Retinal pigment epithelial cell (primary cell): Measurements from ENCODE around the gene CER1.

Source experiments
- DNase-seq: peaks from one replicate; pipeline ENCODE4 v3.0.0-alpha.2; 2010; ENCODE audit warnings: low read depth
- H3K4me3 ChIP-seq: 2 replicates; pipeline ENCODE4 v1.5.1; 2011; ENCODE audit warnings: mild to moderate bottlenecking, low read length, control low read depth, moderate library complexity
- TF ChIP-seq, protein P1 (sequence below): conservative IDR thresholded peaks from 2 replicates; pipeline ENCODE4 v1.5.1; 2011; ENCODE audit warnings: low read depth, low read length, control low read depth, inconsistent platforms

The CER1 gene

GRCh38 chr9:14719231-14719923 lies 3.2 kb downstream of the CER1 start:
- no peak overlapping the region for H3K4me3 ChIP-seq
- TF ChIP-seq, protein P1, sequence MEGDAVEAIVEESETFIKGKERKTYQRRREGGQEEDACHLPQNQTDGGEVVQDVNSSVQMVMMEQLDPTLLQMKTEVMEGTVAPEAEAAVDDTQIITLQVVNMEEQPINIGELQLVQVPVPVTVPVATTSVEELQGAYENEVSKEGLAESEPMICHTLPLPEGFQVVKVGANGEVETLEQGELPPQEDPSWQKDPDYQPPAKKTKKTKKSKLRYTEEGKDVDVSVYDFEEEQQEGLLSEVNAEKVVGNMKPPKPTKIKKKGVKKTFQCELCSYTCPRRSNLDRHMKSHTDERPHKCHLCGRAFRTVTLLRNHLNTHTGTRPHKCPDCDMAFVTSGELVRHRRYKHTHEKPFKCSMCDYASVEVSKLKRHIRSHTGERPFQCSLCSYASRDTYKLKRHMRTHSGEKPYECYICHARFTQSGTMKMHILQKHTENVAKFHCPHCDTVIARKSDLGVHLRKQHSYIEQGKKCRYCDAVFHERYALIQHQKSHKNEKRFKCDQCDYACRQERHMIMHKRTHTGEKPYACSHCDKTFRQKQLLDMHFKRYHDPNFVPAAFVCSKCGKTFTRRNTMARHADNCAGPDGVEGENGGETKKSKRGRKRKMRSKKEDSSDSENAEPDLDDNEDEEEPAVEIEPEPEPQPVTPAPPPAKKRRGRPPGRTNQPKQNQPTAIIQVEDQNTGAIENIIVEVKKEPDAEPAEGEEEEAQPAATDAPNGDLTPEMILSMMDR = no peak
- DNase-seq = no peak

- no peak overlapping the region for H3K4me3 ChIP-seq
- TF ChIP-seq, protein P1 = no peak
- no peak for DNase-seq
Measured at GRCh38 chr9:14715102-14715501, 7.4 kb downstream of the CER1 start.

- H3K4me3 ChIP-seq = no peak overlapping the region
- TF ChIP-seq, protein P1 = no peak
- no peak for DNase-seq
Measured at GRCh38 chr9:14713187-14713767, 9.3 kb downstream of the CER1 start.

DNA sequence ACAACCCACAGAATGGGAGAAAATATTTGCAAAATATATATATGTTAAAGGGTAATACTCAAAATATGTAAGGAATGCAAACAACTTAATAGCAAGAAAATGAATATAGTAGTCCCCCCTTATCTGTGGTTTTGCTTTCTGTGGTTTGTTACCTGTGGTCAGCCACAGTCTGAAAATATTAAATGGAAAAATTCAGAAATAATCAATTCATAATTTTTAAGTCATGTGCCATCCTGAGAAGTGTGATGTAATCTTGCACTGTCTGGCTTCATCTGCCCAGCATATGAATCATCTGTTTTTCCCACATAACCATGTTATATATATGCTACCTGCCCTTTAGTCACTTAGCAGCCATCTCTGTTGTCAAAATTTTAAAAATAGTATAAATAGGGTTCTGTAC lies 11.7 kb downstream of the CER1 start:
- no peak overlapping the region for H3K4me3 ChIP-seq
- TF ChIP-seq, protein P1 = no peak
- DNase-seq = no peak

DNA sequence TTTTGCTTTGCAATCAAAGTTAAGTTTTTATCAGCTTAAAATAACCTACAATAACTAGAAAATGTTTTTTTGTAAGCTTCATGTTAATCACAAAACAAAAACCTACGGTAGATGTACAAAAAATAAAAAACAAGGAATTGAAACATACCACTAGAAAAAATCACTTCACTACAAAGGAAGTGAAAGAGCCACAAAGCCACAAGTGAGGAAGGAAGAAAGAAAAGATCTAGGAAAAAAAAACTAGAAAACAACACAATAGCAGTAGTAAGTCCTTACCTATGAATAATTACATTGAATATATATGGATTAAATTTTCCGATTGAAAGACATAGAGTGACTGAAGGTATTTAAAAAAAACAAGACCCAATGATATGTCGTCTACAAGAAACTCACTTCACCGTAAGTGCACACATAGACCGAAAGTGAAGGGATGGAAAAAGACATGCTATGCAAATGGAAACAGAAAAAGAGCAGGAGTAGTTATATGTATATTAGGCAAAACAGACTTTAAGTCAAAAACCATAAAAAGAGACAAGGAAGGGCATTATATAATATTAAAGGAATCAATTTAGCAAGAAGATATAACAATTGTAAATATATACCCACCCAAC lies 15.9 kb downstream of the CER1 start:
- TF ChIP-seq, protein P1 = no peak
- DNase-seq = no peak
- no peak overlapping the region for H3K4me3 ChIP-seq

DNA sequence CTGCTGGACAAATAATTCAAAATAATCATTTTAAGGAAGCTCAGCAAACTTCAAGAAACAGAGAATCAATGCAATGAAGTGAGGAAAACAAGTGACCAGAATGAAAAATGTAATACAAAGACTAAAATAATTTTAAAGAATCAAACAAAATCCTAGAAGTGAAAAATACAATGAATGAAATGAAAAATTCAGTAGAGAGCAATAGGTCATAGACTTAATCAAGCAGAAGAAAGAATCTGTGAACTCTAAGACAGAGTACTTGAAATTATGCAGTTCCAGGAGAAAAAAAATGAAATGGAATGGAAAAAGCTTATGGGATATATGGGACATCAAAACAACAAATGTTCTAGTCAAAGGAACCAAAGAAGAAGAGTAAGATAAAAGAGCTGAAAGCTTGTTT lies 17.5 kb downstream of the CER1 start:
- TF ChIP-seq, protein P1 = no peak
- no peak for DNase-seq
- no peak overlapping the region for H3K4me3 ChIP-seq

GRCh38 chr9:14704281-14704680 lies 18.3 kb downstream of the CER1 start:
- no peak overlapping the region for H3K4me3 ChIP-seq
- TF ChIP-seq, protein P1 = no peak
- DNase-seq = no peak
